T-helper 1 cell (primary cell): Measurements from ENCODE around the gene PKD1L1.
A peak's percentile ranks its signal among the peaks of the same experiment; 100 is the strongest.
"Not testable (repeated sequence)": the region's sequence is repeated elsewhere in the genome, so short reads cannot be mapped to it uniquely, and the experiment has no call there.

Source experiments
- DNase-seq, 5 donors: peaks; one replicate each; pipeline ENCODE4 v3.0.0-alpha.2; 2012 to 2020
- total RNA-seq, 4 donors: gene quantifications; one replicate each; lab custom pipeline; 2026; lab: John Stamatoyannopoulos, UW

PKD1L1 gene
- total RNA-seq: 1.4 to 2.9 (median 2.2) reads per million in 4 donors

GRCh38 chr7:47948141-47948790, at the start of gene PKD1L1:
TSS of gene PKD1L1 (minus strand) at chr7:47948466. CDS start at chr7:47948440, 26 bp downstream.
- no peak for DNase-seq

DNA sequence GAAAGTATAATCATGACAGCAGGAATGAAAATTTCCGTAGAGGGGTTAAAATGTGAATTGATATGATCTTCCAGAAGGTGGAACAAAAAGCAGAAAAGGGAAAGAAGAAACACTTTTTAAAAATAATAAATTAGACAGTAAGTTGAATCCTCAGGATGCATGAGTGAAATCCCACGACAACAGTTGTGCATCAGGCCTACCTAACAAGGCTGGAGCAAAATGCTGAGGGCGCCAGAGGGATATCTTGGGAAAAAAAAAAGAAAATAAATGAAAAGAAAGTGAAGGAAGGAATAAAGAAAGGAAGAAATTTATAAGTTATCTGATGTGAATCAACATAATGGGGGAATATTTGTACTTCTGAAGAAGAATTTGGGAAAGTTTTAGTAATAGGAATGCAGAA, 44.2 kb upstream of the PKD1L1 start:
- DNase-seq: no peak

DNA sequence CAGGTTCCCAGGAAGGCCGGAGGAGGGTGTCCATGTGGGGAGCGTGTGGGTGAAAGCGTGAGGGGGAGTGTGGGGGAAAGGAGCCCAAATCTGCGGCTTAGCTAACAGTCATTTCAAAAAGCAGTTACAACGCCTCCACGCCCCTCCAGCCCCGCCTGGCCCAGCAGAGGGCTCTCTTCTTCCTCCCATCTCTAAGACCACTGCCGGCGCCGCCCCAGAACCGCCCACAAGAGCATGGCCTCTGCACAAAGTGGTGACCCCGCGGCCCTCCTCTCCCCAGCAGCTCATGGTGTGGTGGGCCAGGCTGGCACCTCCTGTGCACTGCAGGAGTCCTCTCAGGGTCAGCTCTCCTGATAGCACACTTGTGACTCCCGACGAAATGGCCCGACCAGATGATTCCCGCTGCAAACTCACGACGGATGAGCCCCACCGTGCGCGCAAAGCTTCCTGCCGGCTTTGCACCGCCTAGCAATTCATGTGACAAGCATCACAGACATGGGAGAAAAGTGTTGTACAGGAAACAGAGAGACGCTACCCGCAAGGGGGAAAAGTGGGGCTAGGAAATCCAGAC, 43.6 kb upstream of the PKD1L1 start:
- peak; percentile 63 to 90 (median 75) for DNase-seq

DNA sequence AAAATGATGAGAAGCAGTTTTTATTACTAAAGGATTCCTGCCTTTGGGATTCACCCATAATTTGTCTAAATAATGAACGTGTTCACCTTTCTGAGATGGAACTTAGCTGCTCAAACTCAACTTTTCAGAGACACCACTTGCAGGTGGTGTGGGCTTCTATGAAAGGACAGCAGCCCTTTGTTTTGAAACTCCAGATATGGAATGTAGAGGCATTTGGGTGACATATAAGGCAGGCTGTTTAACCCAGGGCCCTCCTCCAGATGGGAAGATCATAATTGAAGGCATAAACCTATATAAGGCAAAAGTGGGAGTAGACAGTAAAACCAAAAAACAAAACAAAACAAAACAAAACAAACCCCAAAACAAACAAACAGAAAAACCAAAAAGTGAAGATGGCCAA, 43.0 kb upstream of the PKD1L1 start:
- no peak for DNase-seq

DNA sequence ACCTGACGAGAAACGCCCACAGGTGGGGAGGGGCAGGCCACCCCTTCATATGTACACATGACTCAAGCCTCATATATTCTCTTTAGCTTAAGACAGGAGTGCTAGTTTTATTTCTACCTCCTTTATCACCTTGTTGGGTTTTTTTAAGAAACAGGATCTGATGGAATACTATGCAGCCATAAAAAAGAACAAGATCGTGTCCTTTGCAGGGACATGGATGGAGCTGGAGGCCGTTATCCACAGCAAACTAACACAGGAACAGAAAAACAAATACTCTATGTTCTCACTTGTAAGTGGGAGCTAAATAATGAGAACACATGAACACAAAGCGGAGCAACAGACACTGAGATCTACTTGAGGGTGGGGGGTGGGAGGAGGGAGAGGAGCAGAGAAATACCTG, 42.3 kb upstream of the PKD1L1 start:
- DNase-seq: no peak

GRCh38 chr7:47989607-47990400, 41.5 kb upstream of the PKD1L1 start:
- DNase-seq: not testable (repeated sequence)

DNA sequence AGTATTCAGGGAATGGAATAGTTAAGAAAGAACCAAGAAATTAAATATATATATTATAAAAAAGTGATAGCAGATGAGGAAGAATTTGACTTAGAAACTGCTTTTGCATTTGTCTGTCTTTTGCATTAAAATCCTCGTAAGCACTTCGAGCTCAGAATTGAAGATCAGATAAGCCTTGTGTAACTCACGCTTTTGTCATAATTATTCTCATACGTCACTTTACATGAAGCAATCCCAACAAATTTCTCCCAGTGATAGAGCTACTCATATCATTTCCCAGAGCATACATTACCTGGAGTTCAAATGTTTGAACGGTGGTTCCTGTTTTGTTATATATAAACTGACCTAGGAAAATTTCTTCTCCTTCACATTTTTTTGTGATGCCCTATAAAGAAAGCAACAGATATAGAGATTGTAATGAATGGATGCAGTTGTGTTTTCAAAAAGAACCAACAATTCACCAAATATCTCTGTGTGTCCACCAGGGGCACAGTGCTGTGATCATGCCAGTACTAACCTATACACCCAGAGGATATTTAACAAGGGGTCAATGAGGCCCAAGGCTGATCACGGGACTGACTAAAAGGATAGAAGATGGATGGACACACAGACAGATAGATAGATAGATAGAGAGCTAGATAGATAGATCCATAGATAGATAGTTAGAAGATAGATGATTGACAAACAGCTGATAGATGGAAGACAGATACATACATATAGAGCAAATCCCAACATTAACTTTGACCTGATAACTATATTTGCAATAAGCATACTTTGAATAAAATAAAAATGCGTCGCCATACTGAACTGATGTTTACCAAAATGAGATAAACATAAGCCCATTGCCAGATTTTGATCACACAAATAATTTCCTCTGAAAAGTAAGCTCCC, 40.5 kb upstream of the PKD1L1 start:
- DNase-seq: no peak

DNA sequence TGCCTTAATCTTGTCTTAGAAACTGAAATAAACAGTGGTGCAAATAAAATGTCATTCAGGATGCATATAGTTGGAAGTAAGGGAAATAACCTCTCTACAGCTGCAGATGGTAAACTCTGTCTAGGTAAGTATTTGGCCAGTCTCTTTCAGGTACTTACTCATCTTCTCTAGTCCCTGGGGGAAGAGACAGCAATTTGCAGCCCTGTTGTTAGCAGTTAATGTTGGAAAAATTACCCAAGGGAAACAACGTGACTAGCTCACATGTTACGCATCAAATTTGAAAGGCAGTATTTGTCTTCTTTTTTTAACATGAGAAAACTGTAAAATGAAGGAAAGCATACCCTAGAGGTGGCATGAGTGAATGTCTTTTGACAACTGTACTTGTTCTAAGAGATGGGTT, 34.3 kb upstream of the PKD1L1 start:
- no peak for DNase-seq

DNA sequence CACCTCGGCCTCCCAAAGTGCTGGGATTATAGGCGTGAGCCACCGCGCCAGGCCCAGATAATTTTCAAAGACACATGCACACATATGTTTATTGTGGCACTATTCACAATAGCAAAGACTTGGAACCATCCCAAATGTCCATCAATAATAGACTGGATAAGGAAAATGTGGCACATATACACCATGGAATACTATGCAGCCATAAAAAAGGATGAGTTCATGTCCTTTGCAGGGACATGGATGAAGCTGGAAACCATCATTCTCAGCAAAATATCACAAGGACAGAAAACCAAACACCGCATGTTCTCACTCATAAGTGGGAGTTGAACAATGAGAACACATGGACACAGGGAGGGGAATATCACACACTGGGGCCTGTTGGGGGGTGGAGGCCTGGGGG, 32.4 kb upstream of the PKD1L1 start:
- not testable (repeated sequence) for DNase-seq

DNA sequence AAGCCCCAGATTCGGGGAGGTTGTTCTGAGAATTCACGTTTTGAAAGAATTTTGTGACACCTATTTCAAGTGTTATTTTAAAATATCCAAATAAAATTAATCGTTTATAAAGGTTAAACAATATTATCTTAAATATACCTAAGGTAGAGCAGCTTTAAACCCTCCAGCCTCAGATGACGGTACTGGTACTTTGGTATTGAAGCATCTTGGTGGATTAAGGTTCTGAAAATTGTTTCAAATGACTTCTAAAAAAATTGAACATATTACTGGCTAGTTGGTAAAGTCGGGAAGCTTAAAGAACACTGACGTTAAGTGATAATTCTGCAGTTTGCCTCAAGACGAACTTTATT, 31.5 kb upstream of the PKD1L1 start:
- no peak for DNase-seq

GRCh38 chr7:47979145-47979831, 31.0 kb upstream of the PKD1L1 start, which contains the start of gene HUS1:
TSS of gene HUS1 (minus strand) at chr7:47979615. CDS start at chr7:47979519, 96 bp downstream.
- peak; percentile 76 to 96 (median 87) for DNase-seq

- DNase-seq: no peak
These were observed 30.5 kb upstream of the PKD1L1 start for GRCh38 chr7:47978790-47979144.

DNA sequence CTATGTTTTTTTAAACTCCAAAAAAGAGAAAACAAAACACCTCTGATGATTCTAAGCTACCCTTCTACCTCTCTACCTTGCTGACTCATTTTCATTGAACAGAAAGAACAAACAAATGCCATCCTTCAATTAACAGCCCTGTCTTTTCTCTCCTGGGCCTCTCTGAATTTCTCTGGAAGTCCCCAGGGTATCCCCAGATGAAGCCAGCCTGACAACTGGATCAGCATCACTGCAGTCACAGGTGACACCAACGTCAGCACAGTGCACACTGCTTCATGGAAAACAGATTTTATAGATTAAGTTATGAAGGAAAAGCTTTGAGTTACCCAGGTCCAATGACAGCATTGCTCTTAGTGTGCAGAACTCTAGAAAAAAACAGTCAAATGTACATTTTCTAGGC, 25.5 kb upstream of the PKD1L1 start:
- no peak for DNase-seq

- no peak for DNase-seq
These were observed 22.5 kb upstream of the PKD1L1 start for GRCh38 chr7:47970761-47971160.

DNA sequence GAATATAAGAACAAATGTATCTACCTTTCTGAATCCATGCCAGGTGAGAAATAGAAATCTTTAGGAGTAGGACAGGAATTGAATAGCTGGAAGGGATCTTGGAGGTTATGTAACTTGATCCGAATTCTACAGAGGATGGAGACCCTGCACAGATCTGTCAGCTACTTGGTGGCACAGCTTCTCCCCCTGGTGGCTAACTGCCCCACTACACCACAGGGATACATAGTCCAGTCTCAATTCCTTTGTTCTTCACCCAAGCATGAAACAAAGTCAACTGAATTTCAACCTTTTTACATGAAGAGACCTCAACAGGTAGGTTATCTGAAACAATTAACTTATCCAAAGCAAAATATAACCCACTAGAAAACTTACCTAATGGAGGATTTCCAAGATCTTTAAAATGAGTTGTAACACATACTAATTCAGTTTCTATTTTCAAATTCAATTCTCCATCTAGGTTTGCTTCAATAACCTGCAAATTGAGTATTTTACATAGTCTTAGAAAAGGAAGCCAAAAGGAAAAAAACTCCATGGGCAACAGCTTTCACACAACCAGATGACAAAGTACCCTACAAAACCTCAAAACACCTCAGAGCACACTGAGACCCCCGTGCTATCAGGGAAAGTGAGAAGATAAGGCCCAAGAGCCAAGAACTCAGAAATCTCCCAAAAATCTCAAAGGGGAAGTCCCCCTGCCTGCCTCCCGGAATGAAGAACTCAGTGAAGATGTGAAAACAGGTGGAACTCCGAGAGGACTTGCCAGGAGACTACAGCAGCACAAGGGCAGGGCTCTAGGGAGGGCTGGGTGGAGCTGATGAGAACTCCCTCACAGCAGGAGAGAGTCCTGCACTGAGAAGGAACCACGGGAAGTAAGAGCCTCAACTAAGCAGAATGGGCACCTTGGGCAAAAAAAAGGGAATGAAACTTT, 20.8 kb upstream of the PKD1L1 start:
- peak in 3 of 5 donors; percentile 22 to 35 (median 33) for DNase-seq

DNA sequence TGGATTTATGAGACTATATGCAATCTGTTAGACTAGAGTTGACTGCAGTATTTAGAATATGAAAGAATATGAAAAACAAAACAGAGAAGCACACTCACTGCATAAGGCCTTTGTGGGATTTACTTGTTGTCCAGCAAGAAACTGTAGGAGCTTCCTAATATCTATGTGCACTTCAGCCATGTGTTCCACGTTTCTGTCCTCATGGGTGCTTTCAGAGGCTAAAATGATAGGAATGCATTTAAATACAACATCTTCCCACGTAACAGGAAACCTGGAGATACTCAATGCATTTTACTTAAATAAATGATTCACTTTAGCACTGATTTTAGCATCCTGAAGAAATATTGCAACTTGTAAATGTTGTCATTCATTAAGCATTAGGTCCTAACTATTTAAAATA, 19.4 kb upstream of the PKD1L1 start:
- DNase-seq: no peak

GRCh38 chr7:47967123-47967522, 18.9 kb upstream of the PKD1L1 start:
- DNase-seq: no peak

- no peak for DNase-seq
These were observed 17.2 kb upstream of the PKD1L1 start for GRCh38 chr7:47965456-47965855.

- no peak for DNase-seq
These were observed 14.0 kb upstream of the PKD1L1 start for GRCh38 chr7:47962262-47962661.

DNA sequence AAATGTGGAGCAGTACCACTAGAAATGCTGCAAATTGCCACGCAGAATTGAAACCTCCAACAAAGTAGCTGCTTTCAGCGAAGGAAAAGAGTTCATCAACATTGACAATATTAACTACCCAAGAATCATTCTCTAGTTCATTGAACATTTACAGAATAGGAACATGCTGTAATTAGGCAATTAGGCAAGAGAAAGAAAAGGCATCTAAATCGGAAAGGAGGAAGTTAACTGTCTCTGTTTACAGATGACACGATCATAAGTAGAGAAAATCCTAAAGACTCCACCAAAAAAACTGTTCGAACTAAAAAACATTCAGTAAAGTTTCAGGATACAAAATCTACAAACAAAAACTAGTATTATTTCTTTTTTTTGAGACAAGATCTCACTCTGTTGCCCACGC, 8.9 kb upstream of the PKD1L1 start:
- no peak for DNase-seq

GRCh38 chr7:47956220-47956619, 8.0 kb upstream of the PKD1L1 start:
- DNase-seq: no peak
